Measurements from ENCODE around the gene SLC38A3. TPM values are rescaled to one million over a fixed set of nuclear protein-coding genes. Genes with fewer than 3 reads are reported as not detected.
A peak's percentile ranks its signal among the peaks of the same experiment; 100 is the strongest.

Gene SLC38A3
- total RNA-seq, 1 donor from 2014 or later = 2.0 TPM

DNA sequence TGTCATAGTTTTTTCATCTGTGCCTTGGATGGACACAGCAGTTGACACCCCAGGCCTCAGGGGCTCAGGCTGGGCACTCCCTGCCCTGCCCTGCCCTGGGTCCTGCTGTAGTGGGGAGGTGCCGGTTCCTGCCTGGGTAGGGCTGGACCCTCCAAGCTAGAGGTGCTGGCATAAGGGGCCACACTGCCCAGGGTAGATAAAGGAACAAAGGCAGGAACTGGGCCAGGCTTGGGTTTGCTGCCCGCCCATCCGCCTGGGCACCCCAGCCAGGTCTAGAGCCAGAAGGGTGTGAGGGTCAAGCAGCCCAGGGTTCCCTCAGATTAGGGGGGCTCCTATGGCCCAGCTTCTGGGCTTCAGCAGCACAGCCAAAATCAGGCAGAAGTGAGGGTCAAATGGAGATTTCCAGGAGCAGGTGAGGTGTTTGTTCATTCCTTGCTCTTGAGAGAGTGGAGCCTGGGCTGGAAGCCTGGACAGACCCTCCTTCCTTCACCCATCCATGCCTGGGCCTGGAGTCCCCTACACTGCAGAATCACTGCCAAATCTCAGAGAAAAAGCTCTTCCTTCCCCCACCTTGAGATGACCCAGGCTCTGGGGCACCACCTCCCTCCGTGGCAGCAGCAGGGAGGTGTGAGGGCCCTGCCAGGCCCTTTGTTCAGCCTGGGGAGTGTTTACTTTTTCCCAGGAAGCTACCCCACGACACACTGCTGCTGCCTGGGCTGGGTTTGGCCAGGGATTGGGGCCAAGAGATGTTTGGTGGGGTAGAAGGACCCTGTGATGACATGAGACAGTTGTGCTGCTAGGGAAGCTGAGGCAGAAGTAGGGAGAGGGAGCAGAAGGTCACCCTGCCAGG lies 42.8 kb upstream of the SLC38A3 start:
- Histone ChIP-seq H3K9me3 (no peaks in the 10 kb centered on the region), H3K27me3 (no peaks in the 10 kb centered on the region), H3K27ac (peak overlapping the region; percentile 86), H3K4me1 (peaks cover 99% of the 10 kb centered on the region), H3K4me3 (no peak overlapping the region), H3K36me3 (no peaks in the 10 kb centered on the region)
- intact Hi-C loops (cut with DNase I) = no loop called here
- no peak for DNase-seq (ENCODE audit: extremely low spot score in 2 of 2)
- no peak for TF ChIP-seq POLR2AphosphoS5 (IDR thresholded peaks at IDR 0.05; ENCODE audit: insufficient read depth in 1 of 2, low read depth in 1 of 2)
- TF ChIP-seq POLR2A (IDR thresholded peaks at IDR 0.05) = no peak
- TF ChIP-seq, protein P1, sequence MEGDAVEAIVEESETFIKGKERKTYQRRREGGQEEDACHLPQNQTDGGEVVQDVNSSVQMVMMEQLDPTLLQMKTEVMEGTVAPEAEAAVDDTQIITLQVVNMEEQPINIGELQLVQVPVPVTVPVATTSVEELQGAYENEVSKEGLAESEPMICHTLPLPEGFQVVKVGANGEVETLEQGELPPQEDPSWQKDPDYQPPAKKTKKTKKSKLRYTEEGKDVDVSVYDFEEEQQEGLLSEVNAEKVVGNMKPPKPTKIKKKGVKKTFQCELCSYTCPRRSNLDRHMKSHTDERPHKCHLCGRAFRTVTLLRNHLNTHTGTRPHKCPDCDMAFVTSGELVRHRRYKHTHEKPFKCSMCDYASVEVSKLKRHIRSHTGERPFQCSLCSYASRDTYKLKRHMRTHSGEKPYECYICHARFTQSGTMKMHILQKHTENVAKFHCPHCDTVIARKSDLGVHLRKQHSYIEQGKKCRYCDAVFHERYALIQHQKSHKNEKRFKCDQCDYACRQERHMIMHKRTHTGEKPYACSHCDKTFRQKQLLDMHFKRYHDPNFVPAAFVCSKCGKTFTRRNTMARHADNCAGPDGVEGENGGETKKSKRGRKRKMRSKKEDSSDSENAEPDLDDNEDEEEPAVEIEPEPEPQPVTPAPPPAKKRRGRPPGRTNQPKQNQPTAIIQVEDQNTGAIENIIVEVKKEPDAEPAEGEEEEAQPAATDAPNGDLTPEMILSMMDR (IDR thresholded peaks at IDR 0.05) = no peak

DNA sequence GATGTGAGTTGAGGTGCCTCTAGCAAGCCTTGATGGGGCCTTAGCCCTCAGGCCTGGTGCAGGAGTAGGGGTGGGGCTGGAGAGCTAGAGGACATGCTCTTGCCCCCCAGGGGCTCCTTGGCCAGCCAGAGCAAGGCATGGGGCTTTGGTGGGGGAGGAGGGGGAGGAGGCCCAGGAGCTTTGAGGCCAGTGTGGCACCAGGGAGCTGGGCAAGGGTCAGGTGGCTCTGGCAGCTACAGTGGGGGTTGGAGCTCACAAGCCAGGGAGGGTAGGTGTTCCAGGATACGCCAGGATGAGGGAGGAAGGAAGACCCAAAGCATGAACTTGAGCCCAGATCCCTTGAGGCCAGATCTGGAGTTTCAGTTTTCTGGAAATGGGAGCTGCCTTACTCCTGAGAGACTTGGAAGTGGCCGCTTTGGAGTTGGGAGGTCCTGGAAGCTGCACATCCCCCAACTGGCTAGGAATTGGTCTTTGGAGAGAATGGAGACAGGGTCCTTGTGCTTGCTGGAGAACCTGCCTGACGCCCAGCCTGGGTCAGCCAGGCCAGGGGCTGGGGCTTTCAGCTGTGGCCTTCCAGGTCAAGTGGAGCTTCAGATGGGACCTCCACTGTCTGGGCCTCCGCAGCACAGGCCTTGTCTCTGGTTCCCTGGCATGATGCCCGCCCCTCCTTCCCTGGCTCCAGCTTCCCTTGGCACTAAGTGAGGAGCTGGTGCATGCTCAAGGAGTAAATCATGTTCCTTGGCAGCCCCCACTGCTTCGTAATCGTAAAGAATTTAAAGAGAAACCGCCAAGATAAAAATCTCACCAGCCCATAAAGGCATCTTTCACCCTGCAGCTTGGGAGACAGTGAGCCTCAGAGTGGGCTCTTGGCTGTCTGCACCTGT lies 41.3 kb upstream of the SLC38A3 start:
- peaks cover 100% of the 10 kb centered on the region for H3K4me1 ChIP-seq
- H3K27ac ChIP-seq = peak overlapping the region; percentile 86
- no peak overlapping the region for H3K4me3 ChIP-seq
- no peak for DNase-seq (ENCODE audit: extremely low spot score in 2 of 2)
- no peaks in the 10 kb centered on the region for H3K9me3 ChIP-seq
- TF ChIP-seq POLR2A (IDR thresholded peaks at IDR 0.05) (no peak), POLR2AphosphoS5 (IDR thresholded peaks at IDR 0.05; ENCODE audit: insufficient read depth in 1 of 2, low read depth in 1 of 2) (peak; percentile 26 to 64)
- TF ChIP-seq, protein P1 (IDR thresholded peaks at IDR 0.05) = no peak
- no peaks in the 10 kb centered on the region for H3K27me3 ChIP-seq
- no peaks in the 10 kb centered on the region for H3K36me3 ChIP-seq
- intact Hi-C loops (cut with DNase I) = no loop called here

DNA sequence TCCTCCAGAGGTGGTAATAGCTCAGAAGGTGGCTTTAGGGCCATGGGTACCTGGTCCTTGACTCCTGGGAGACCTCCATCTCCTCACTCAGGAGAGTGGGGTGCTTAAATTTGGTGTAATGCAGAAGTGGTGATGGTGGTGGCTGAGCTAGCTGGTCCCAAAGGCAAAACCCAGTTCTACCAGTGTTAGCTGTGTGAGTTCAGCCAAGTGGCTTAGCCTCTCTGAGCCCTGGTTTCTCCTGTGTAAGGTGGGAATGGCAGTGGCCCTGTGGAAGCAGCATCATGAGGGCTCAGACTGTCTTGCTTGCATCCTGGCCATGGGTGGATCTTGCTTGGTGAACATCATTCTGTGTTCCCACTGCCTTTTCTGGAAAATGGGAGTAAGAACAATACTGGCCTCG lies 40.6 kb upstream of the SLC38A3 start:
- DNase-seq (ENCODE audit: extremely low spot score in 2 of 2) = no peak

GRCh38 chr3:50164984-50165909 lies 39.8 kb upstream of the SLC38A3 start:
- no peaks in the 10 kb centered on the region for H3K36me3 ChIP-seq
- H3K4me3 ChIP-seq = no peak overlapping the region
- DNase-seq (ENCODE audit: extremely low spot score in 2 of 2) = no peak
- TF ChIP-seq POLR2A (IDR thresholded peaks at IDR 0.05) = no peak
- TF ChIP-seq, protein P1 (IDR thresholded peaks at IDR 0.05) = no peak
- no peak for TF ChIP-seq POLR2AphosphoS5 (IDR thresholded peaks at IDR 0.05; ENCODE audit: insufficient read depth in 1 of 2, low read depth in 1 of 2)
- no peaks in the 10 kb centered on the region for H3K27me3 ChIP-seq
- intact Hi-C loops (cut with DNase I) = no loop called here
- H3K4me1 ChIP-seq = peaks cover 99% of the 10 kb centered on the region
- peak overlapping the region; percentile 86 for H3K27ac ChIP-seq
- H3K9me3 ChIP-seq = no peaks in the 10 kb centered on the region

More for the DNA sequence above, 40.6 kb upstream of the SLC38A3 start:
- intact Hi-C loops (cut with DNase I) = no loop called here
- Histone ChIP-seq H3K9me3 (no peaks in the 10 kb centered on the region), H3K4me1 (peaks cover 100% of the 10 kb centered on the region), H3K27me3 (no peaks in the 10 kb centered on the region), H3K27ac (peak overlapping the region; percentile 86), H3K36me3 (no peaks in the 10 kb centered on the region), H3K4me3 (no peak overlapping the region)
- TF ChIP-seq POLR2AphosphoS5 (IDR thresholded peaks at IDR 0.05; ENCODE audit: insufficient read depth in 1 of 2, low read depth in 1 of 2) = no peak
- TF ChIP-seq, protein P1 (IDR thresholded peaks at IDR 0.05) = no peak
- no peak for TF ChIP-seq POLR2A (IDR thresholded peaks at IDR 0.05)
